A673 (cell line): ENCODE measurements around the gene ARHGAP44.

Experiments used
- EZH2 ChIP-seq: fragments of 200-600 bp; sonication (generic); IDR thresholded peaks from 2 replicates; pipeline ENCODE4 v1.6.1; 2017; ENCODE audit warnings: borderline replicate concordance, low read depth, mild to moderate bottlenecking, mixed read lengths, antibody characterized with exemption, low read length; ENCODE audit not compliant: poor library complexity, severe bottlenecking
- TF ChIP-seq, protein P1 (sequence below): fragments of 300-800, 200-600 bp; sonication (generic); conservative IDR thresholded peaks from 2 replicates; pipeline ENCODE4 v1.5.1; 2017; ENCODE audit warnings: low read depth, mild to moderate bottlenecking, antibody characterized with exemption, low read length, moderate library complexity, mixed read lengths

DNA sequence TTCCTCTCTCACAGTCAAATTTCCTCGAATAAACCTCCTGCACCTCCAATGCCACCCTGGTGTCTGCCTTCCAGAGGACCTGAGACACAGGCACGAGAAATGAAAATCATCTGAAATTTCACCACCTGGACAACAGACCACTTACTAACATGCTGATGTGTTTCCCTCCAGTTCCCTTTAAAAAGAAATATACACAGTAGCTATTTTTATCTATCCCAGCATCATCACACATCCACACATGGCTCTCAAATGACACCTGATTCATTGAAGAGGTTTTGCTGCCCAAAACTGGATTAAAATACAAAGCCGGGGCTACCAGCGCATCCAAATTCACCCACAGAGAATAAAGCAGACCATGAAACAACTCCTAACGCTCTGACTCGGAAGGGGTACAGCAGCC lies 214.6 kb downstream of the ARHGAP44 start:
- TF ChIP-seq, protein P1, sequence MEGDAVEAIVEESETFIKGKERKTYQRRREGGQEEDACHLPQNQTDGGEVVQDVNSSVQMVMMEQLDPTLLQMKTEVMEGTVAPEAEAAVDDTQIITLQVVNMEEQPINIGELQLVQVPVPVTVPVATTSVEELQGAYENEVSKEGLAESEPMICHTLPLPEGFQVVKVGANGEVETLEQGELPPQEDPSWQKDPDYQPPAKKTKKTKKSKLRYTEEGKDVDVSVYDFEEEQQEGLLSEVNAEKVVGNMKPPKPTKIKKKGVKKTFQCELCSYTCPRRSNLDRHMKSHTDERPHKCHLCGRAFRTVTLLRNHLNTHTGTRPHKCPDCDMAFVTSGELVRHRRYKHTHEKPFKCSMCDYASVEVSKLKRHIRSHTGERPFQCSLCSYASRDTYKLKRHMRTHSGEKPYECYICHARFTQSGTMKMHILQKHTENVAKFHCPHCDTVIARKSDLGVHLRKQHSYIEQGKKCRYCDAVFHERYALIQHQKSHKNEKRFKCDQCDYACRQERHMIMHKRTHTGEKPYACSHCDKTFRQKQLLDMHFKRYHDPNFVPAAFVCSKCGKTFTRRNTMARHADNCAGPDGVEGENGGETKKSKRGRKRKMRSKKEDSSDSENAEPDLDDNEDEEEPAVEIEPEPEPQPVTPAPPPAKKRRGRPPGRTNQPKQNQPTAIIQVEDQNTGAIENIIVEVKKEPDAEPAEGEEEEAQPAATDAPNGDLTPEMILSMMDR: no peak
- no peak for TF ChIP-seq EZH2
